Skeletal muscle tissue (tissue), 1 donor: Measurements from ENCODE around the gene ASAP2. TPM values are rescaled to one million over a fixed set of nuclear protein-coding genes. Genes with fewer than 3 reads are reported as not detected.

ENCODE experiments used
- total RNA-seq: library from RNA; depleted of rRNA; stranded (reverse); fragments of >200 nt; gene quantifications from one replicate; pipeline ENCODE4 v1.2.3, GENCODE V29; 2014

ASAP2 gene
- total RNA-seq, 1 donor from 2014 or later = 17.7 TPM

Other genes starting within 250 kb of the ASAP2 start
- gene MBOAT2, start 203.1 kb upstream of the ASAP2 start, total RNA-seq = 54.3 TPM
- 37.1 TPM for gene ITGB1BP1, start 216.7 kb downstream of the ASAP2 start, total RNA-seq
- 27.7 TPM for gene CPSF3, start 216.8 kb downstream of the ASAP2 start, total RNA-seq